CD4-positive, alpha-beta memory T cell (primary cell): ENCODE data around the gene ADAP1. TPM values are rescaled to one million over a fixed set of nuclear protein-coding genes. Genes with fewer than 3 reads are reported as not detected.

Experiments
- CTCF ChIA-PET: fragments of 350-600 bp; sonication (Branson Sonifier 250); formaldehyde crosslinking; loops from one replicate; lab custom pipeline; 2021; ENCODE audit warnings: inconsistent platforms; ENCODE audit not compliant: partially characterized antibody; lab: Charles Lee
- POLR2A ChIA-PET: fragments of 350-600 bp; sonication (Branson Sonifier 250); formaldehyde crosslinking; loops from one replicate; lab custom pipeline; 2021; ENCODE audit not compliant: partially characterized antibody; lab: Charles Lee
- DNase-seq, 5 donors: peaks; one replicate each; pipeline versions ENCODE4 v3.0.0 to v3.0.0-alpha.2; 2020 to 2022; ENCODE audit warnings: mixed read lengths in 1 of 5
- H3K27ac ChIP-seq: one replicate; pipeline ENCODE4 v1.7.0; 2013; ENCODE audit warnings: low read depth, low read length
- H3K27me3 ChIP-seq: 2 replicates; pipeline ENCODE4 v1.7.0; 2013; ENCODE audit warnings: mild to moderate bottlenecking, low read length, moderate library complexity; ENCODE audit not compliant: insufficient read depth
- H3K36me3 ChIP-seq: 2 replicates; pipeline ENCODE4 v1.7.0; 2013; ENCODE audit warnings: mild to moderate bottlenecking, low read length, moderate library complexity; ENCODE audit not compliant: insufficient read depth
- H3K4me1 ChIP-seq: 2 replicates; pipeline ENCODE4 v1.7.0; 2013; ENCODE audit warnings: mild to moderate bottlenecking, low read length, moderate library complexity; ENCODE audit not compliant: insufficient read depth
- H3K4me3 ChIP-seq, 2 donors: one replicate each; pipeline ENCODE4 v1.7.0; 2013; ENCODE audit warnings: low read length in 2 of 2, mild to moderate bottlenecking in 1 of 2
- H3K9me3 ChIP-seq, 2 donors: one replicate each; pipeline ENCODE4 v1.7.0; 2013; ENCODE audit warnings: low read length in 2 of 2, control low read depth in 1 of 2; ENCODE audit not compliant: control insufficient read depth in 1 of 2
- H3K27ac Mint-ChIP-seq, 7 donors: one replicate each; pipeline ENCODE4 v1.8.0; 2020 to 2021; ENCODE audit warnings: mixed read lengths in 7 of 7, mild to moderate bottlenecking in 6 of 7, inconsistent platforms in 3 of 7, moderate library complexity in 3 of 7
- H3K27me3 Mint-ChIP-seq, 2 donors: one replicate each; pipeline ENCODE4 v1.8.0; 2020 to 2021; ENCODE audit warnings: mixed read lengths in 2 of 2
- H3K36me3 Mint-ChIP-seq, 2 donors: one replicate each; pipeline ENCODE4 v1.8.0; 2020 to 2021; ENCODE audit warnings: mixed read lengths in 2 of 2, inconsistent platforms in 1 of 2, mild to moderate bottlenecking in 1 of 2
- H3K4me1 Mint-ChIP-seq, 4 donors: one replicate each; pipeline ENCODE4 v1.8.0; 2020 to 2021; ENCODE audit warnings: mixed read lengths in 4 of 4, mild to moderate bottlenecking in 1 of 4
- H3K4me3 Mint-ChIP-seq, 8 donors: one replicate each; pipeline ENCODE4 v1.8.0; 2020 to 2021; ENCODE audit warnings: mixed read lengths in 8 of 8, mild to moderate bottlenecking in 7 of 8, moderate library complexity in 6 of 8, inconsistent platforms in 3 of 8
- H3K9me3 Mint-ChIP-seq, 8 donors: one replicate each; pipeline ENCODE4 v1.8.0; 2020 to 2021; ENCODE audit warnings: mixed read lengths in 8 of 8, mild to moderate bottlenecking in 5 of 8, inconsistent platforms in 3 of 8, moderate library complexity in 1 of 8
- intact Hi-C: fragments of 100-400 bp; cut with micrococcal nuclease; formaldehyde crosslinking; loops from one replicate; pipeline ENCODE4 v1.15.1; 2023
- polyA plus RNA-seq, 2 donors: library from polyadenylated mRNA; unstranded; fragments of 300-500 nt; fragmentation: Illumina TruSeq; gene quantifications; one replicate each; pipeline ENCODE4 v1.2.3, GENCODE V29; 2021
- total RNA-seq, 2 experiments: library from RNA; stranded (reverse); gene quantifications; one replicate each; pipeline ENCODE4 v1.2.3, GENCODE V29; 2021

ADAP1 gene
- total and polyA plus RNA-seq, 4 experiments from 2014 or later, result 5.1 to 10.0 (median 8.8) TPM

GRCh38 chr7:903921-904755 is 50.3 kb downstream of the ADAP1 start:
- no peaks in the 10 kb centered on the region for H3K9me3 Mint-ChIP-seq
- intact Hi-C loops, result no loop called here

GRCh38 chr7:902996-903395 is 51.5 kb downstream of the ADAP1 start:
- H3K4me3 Mint-ChIP-seq, result peak overlapping the region in 1 of 8 donors; percentile 42
- POLR2A ChIA-PET, result no interaction called here

More at GRCh38 chr7:903921-904755, 50.3 kb downstream of the ADAP1 start:
- no peak for DNase-seq
- H3K4me1 ChIP-seq, result peaks cover 8% of the 10 kb centered on the region
- H3K27me3 ChIP-seq, result no peaks in the 10 kb centered on the region
- POLR2A ChIA-PET, result no interaction called here
- no peak overlapping the region for H3K27ac ChIP-seq
- no peak overlapping the region for H3K27ac Mint-ChIP-seq
- no peak overlapping the region for H3K4me3 Mint-ChIP-seq
- peaks cover 0 to 3% of the 10 kb centered on the region in 2 donors for H3K27me3 Mint-ChIP-seq
- peaks cover 0 to 4% (median 0%) of the 10 kb centered on the region in 4 donors for H3K4me1 Mint-ChIP-seq
- no peak overlapping the region for H3K4me3 ChIP-seq
- H3K9me3 ChIP-seq, result no peaks in the 10 kb centered on the region
- no peaks in the 10 kb centered on the region for H3K36me3 ChIP-seq
- CTCF ChIA-PET, result no interaction called here
- peaks cover 0 to 1% of the 10 kb centered on the region in 2 donors for H3K36me3 Mint-ChIP-seq

GRCh38 chr7:901388-902154 is 52.9 kb downstream of the ADAP1 start:
- Mint-ChIP-seq H3K9me3 (no peaks in the 10 kb centered on the region), H3K4me1 (no peaks in the 10 kb centered on the region), H3K27ac (no peak overlapping the region), H3K36me3 (peaks cover 4 to 7% of the 10 kb centered on the region in 2 donors), H3K4me3 (no peak overlapping the region), H3K27me3 (peaks cover 0 to 3% of the 10 kb centered on the region in 2 donors)
- DNase-seq, result peak in 1 of 5 donors; percentile 44
- intact Hi-C loops, result no loop called here
- Histone ChIP-seq H3K27ac (no peak overlapping the region), H3K9me3 (no peaks in the 10 kb centered on the region), H3K27me3 (no peaks in the 10 kb centered on the region), H3K4me1 (peaks cover 3% of the 10 kb centered on the region), H3K4me3 (no peak overlapping the region), H3K36me3 (no peaks in the 10 kb centered on the region)
- ChIA-PET POLR2A (interaction anchor here (0.6 to 2.0 kb wide), 3 partner anchors 10 to 52 kb away, joined by 3 to 5 read pairs (median 3); no protein-coding TSS in a partner anchor), CTCF (no interaction called here)

More at GRCh38 chr7:902996-903395, 51.5 kb downstream of the ADAP1 start:
- H3K9me3 Mint-ChIP-seq, result no peaks in the 10 kb centered on the region
- peaks cover 0 to 3% of the 10 kb centered on the region in 2 donors for H3K27me3 Mint-ChIP-seq
- no peaks in the 10 kb centered on the region for H3K9me3 ChIP-seq
- no peaks in the 10 kb centered on the region for H3K4me1 Mint-ChIP-seq
- H3K27me3 ChIP-seq, result no peaks in the 10 kb centered on the region
- intact Hi-C loops, result no loop called here
- CTCF ChIA-PET, result interaction anchor here (0.6 kb wide), 1 partner anchor 272 kb away, joined by 3 read pairs; no protein-coding TSS in a partner anchor
- H3K36me3 ChIP-seq, result no peaks in the 10 kb centered on the region
- H3K4me1 ChIP-seq, result peaks cover 3% of the 10 kb centered on the region
- peak in 1 of 5 donors; percentile 36 for DNase-seq
- H3K4me3 ChIP-seq, result no peak overlapping the region
- no peak overlapping the region for H3K27ac ChIP-seq
- H3K36me3 Mint-ChIP-seq, result peaks cover 0 to 1% of the 10 kb centered on the region in 2 donors
- peak overlapping the region in 2 of 7 donors; percentile 29 to 58 for H3K27ac Mint-ChIP-seq

DNA sequence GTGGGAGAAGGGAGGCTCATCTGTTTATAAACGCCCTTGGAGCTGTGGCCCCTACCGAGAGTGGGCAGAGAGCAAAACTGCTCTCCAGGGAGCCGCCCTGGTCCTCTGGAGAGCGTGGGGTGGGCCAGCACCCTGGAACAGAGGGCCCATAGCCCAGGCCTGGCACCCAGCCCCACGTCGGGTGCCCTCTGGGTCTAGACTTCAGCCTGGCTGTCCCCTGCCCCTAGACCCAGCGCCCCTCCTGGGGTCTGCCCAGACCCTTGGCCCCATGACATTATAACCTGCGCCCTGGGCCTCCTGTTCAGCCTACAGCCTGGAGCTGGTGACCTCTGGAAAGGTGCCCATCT is 53.5 kb downstream of the ADAP1 start:
- no peak overlapping the region for H3K4me3 Mint-ChIP-seq
- intact Hi-C loops, result no loop called here
- Histone ChIP-seq H3K36me3 (peaks cover 4% of the 10 kb centered on the region), H3K27me3 (no peaks in the 10 kb centered on the region), H3K9me3 (no peaks in the 10 kb centered on the region), H3K4me1 (peaks cover 3% of the 10 kb centered on the region), H3K4me3 (no peak overlapping the region), H3K27ac (no peak overlapping the region)
- ChIA-PET CTCF (no interaction called here), POLR2A (interaction anchor here (1.4 to 2.0 kb wide), 2 partner anchors 9 to 22 kb away, joined by 3 to 5 read pairs; no protein-coding TSS in a partner anchor)
- H3K4me1 Mint-ChIP-seq, result peaks cover 0 to 2% (median 0%) of the 10 kb centered on the region in 4 donors
- H3K27me3 Mint-ChIP-seq, result peaks cover 0 to 3% of the 10 kb centered on the region in 2 donors
- DNase-seq, result peak in 1 of 5 donors; percentile 43
- no peaks in the 10 kb centered on the region for H3K9me3 Mint-ChIP-seq
- H3K36me3 Mint-ChIP-seq, result peaks cover 8 to 12% of the 10 kb centered on the region in 2 donors
- no peak overlapping the region for H3K27ac Mint-ChIP-seq

DNA sequence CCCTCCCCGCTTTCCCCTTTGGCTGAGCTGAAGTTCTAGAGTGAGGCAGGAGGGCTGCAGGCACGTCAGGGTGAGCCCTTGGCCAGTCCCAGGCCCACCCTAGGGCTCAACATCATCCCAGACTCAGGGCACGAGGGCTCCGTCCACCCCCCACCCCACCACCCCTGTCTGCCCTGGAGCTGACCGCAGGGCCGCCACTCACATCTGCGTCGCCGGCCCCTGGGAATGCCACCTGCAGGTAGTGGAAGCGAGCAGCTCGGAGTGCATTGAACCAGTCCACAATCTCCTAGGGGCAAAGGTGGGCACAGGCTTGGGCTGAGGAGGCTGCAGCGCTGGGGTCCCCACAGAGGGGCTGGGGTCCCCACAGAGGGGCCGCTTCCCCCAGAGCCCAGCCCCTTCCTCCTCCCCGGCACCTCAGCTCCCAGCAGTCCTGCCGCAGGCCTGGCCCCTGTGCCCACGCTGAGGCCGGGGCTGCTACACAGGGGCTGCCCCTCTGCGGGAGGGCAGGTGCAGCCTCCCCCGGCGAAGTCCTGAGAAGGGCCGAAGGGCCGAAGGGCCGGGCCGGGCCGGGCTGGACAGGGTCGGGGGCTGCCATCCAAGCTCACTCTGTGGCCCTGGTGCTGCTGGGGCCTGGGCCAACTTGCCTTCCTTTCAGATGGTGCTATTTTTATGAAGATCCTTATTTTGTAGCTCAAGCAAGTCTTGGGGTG is 54.0 kb downstream of the ADAP1 start:
- ChIA-PET CTCF (no interaction called here), POLR2A (interaction anchor here (1.4 to 2.0 kb wide), 2 partner anchors 9 to 23 kb away, joined by 3 to 5 read pairs; no protein-coding TSS in a partner anchor)
- intact Hi-C loops, result no loop called here

DNA sequence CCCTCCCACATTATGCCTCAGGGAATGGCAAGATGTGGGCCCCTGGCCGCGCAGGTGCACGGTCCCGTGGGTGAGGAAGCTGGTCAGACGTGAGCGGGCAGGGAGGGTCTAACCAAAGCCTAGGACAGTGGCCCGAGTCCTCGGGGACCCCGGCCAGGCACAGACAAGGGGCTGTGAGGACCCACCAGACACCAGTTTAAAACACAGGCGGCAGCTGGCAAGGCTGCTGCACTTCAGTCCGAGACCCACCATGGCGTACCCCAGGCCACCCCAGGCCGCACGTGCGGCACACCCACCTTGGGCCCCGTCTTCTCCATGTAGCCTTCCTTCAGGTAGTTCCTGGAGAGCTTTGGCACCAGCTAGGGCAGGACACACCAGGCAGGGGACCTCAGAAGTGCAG is 54.7 kb downstream of the ADAP1 start:
- Mint-ChIP-seq H3K27me3 (peaks cover 0 to 3% of the 10 kb centered on the region in 2 donors), H3K4me3 (no peak overlapping the region), H3K27ac (peak overlapping the region in 1 of 7 donors; percentile 31), H3K4me1 (peaks cover 0 to 2% (median 0%) of the 10 kb centered on the region in 4 donors), H3K9me3 (peaks cover 0 to 1% (median 0%) of the 10 kb centered on the region in 8 donors), H3K36me3 (peaks cover 15 to 20% of the 10 kb centered on the region in 2 donors)
- H3K36me3 ChIP-seq, result peaks cover 12% of the 10 kb centered on the region
- H3K4me1 ChIP-seq, result peaks cover 3% of the 10 kb centered on the region
- POLR2A ChIA-PET, result interaction anchor here (1.4 to 2.0 kb wide), 2 partner anchors 8 to 23 kb away, joined by 3 to 5 read pairs; no protein-coding TSS in a partner anchor
- intact Hi-C loops, result no loop called here
- CTCF ChIA-PET, result no interaction called here
- H3K4me3 ChIP-seq, result no peak overlapping the region
- H3K9me3 ChIP-seq, result no peaks in the 10 kb centered on the region
- no peaks in the 10 kb centered on the region for H3K27me3 ChIP-seq
- no peak overlapping the region for H3K27ac ChIP-seq
- DNase-seq, result peak in 1 of 5 donors; percentile 27

More for the DNA sequence above, 54.0 kb downstream of the ADAP1 start:
- H3K27me3 Mint-ChIP-seq, result peaks cover 0 to 3% of the 10 kb centered on the region in 2 donors
- no peak overlapping the region for H3K4me3 Mint-ChIP-seq
- H3K27ac Mint-ChIP-seq, result no peak overlapping the region
- H3K27me3 ChIP-seq, result no peaks in the 10 kb centered on the region
- H3K9me3 Mint-ChIP-seq, result no peaks in the 10 kb centered on the region
- no peak for DNase-seq
- peaks cover 0 to 2% (median 0%) of the 10 kb centered on the region in 4 donors for H3K4me1 Mint-ChIP-seq
- H3K36me3 Mint-ChIP-seq, result peaks cover 11 to 15% of the 10 kb centered on the region in 2 donors
- peaks cover 7% of the 10 kb centered on the region for H3K36me3 ChIP-seq
- H3K9me3 ChIP-seq, result no peaks in the 10 kb centered on the region
- H3K4me1 ChIP-seq, result peaks cover 3% of the 10 kb centered on the region
- no peak overlapping the region for H3K27ac ChIP-seq
- H3K4me3 ChIP-seq, result no peak overlapping the region
